IMR-90 (cell line): ENCODE data around the gene GPRC5B. TPM values are rescaled to one million over a fixed set of nuclear protein-coding genes. Genes with fewer than 3 reads are reported as not detected.

Source experiments
- ATAC-seq: fragments of 200-7000 bp; cut with Tn5 transposase; 2 replicates; pipeline ENCODE4 v1.9.1; 2020; ENCODE audit warnings: low read depth, mild to moderate bottlenecking, moderate library complexity
- BruUV-seq: library from RNA; stranded (reverse); fragments of 400-500 nt; replicated peaks from 2 replicates; lab custom pipeline; 2021; lab: Mats Ljungman, UMichigan
- CTCF ChIA-PET: fragments of 300-600 bp; formaldehyde crosslinking; extraction: SDS; loops from one replicate; lab custom pipeline; 2021; ENCODE audit warnings: antibody characterized with exemption; lab: Yijun Ruan, JAX
- POLR2A ChIA-PET: fragments of 300-600 bp; sonication (Branson Sonifier 250); formaldehyde crosslinking; loops from one replicate; lab custom pipeline; 2022; ENCODE audit warnings: antibody characterized with exemption; ENCODE audit not compliant: unreplicated experiment; lab: Charles Lee
- DNase-seq: peaks from one replicate; pipeline ENCODE4 v3.0.0; 2013
- H2AFZ ChIP-seq: replicated peaks from 2 replicates; pipeline ENCODE3; 2013; ENCODE audit warnings: low read length, mild to moderate bottlenecking; ENCODE audit not compliant: poor library complexity
- H2AK5ac ChIP-seq: 2 replicates; pipeline ENCODE4 v1.6.1; 2013; ENCODE audit warnings: low read depth, low read length, inconsistent platforms
- H2AK9ac ChIP-seq: replicated peaks from 2 replicates; pipeline ENCODE3; 2013; ENCODE audit warnings: mild to moderate bottlenecking, low read depth, low read length, moderate library complexity; ENCODE audit not compliant: poor library complexity
- H2BK120ac ChIP-seq: 2 replicates; pipeline ENCODE4 v1.6.1; 2013; ENCODE audit warnings: low read depth, low read length, inconsistent platforms
- H2BK15ac ChIP-seq: 3 replicates; pipeline ENCODE4 v1.6.1; 2013; ENCODE audit warnings: low read depth, low read length, inconsistent platforms
- H2BK20ac ChIP-seq: 2 replicates; pipeline ENCODE4 v1.6.1; 2013; ENCODE audit warnings: low read depth, mild to moderate bottlenecking, inconsistent platforms, low read length, moderate library complexity
- H2BK5ac ChIP-seq: 2 replicates; pipeline ENCODE4 v1.6.1; 2013; ENCODE audit warnings: mild to moderate bottlenecking, low read depth, low read length, inconsistent platforms; ENCODE audit not compliant: poor library complexity, severe bottlenecking
- H3K14ac ChIP-seq: replicated peaks from 2 replicates; pipeline ENCODE4 v1.6.1; 2013; ENCODE audit warnings: low read depth, low read length, inconsistent platforms
- H3K18ac ChIP-seq: 2 replicates; pipeline ENCODE4 v1.6.1; 2013; ENCODE audit warnings: low read depth, low read length, control low read depth
- H3K23ac ChIP-seq: 2 replicates; pipeline ENCODE4 v1.6.1; 2013; ENCODE audit warnings: low read depth, low read length, inconsistent platforms
- H3K27ac ChIP-seq: 2 replicates; pipeline ENCODE4 v1.5.1; 2013; ENCODE audit warnings: mild to moderate bottlenecking, control low read depth, low read length; ENCODE audit not compliant: insufficient read depth
- H3K27me3 ChIP-seq: 2 replicates; pipeline ENCODE4 v1.6.1; 2013; ENCODE audit warnings: low read length; ENCODE audit not compliant: control insufficient read depth, insufficient read depth
- H3K36me3 ChIP-seq: 2 replicates; pipeline ENCODE4 v1.6.1; 2013; ENCODE audit warnings: low read length, mixed read lengths; ENCODE audit not compliant: control insufficient read depth, insufficient read depth
- H3K4ac ChIP-seq: 2 replicates; pipeline ENCODE4 v1.6.1; 2013; ENCODE audit warnings: low read depth, low read length, inconsistent platforms
- H3K4me1 ChIP-seq: 2 replicates; pipeline ENCODE4 v1.6.1; 2013; ENCODE audit warnings: low read length, mixed read lengths; ENCODE audit not compliant: control insufficient read depth, insufficient read depth
- H3K4me2 ChIP-seq: 2 replicates; pipeline ENCODE4 v1.6.1; 2013; ENCODE audit warnings: low read depth, mild to moderate bottlenecking, control low read depth, low read length, moderate library complexity
- H3K4me3 ChIP-seq: 2 replicates; pipeline ENCODE4 v1.5.1; 2013; ENCODE audit warnings: low read depth, mild to moderate bottlenecking, control low read depth, low read length, moderate library complexity; ENCODE audit not compliant: insufficient read depth
- H3K56ac ChIP-seq: 2 replicates; pipeline ENCODE4 v1.6.1; 2013; ENCODE audit warnings: low read length, inconsistent platforms; ENCODE audit not compliant: insufficient read depth; ENCODE audit errors: extremely low read depth
- H3K79me1 ChIP-seq, 2 experiments: 2 replicates each; pipeline ENCODE4 v1.6.1; 2013; ENCODE audit warnings: low read length in 2 of 2, inconsistent platforms in 1 of 2, low read depth in 1 of 2
- H3K9ac ChIP-seq: 2 replicates; pipeline ENCODE4 v1.6.1; 2013; ENCODE audit warnings: low read depth, low read length, control low read depth
- H3K9me1 ChIP-seq: 2 replicates; pipeline ENCODE4 v1.6.1; 2013; ENCODE audit warnings: low read length, inconsistent platforms; ENCODE audit not compliant: insufficient read depth
- H3K9me3 ChIP-seq: 2 replicates; pipeline ENCODE4 v1.6.1; 2013; ENCODE audit warnings: low read length; ENCODE audit not compliant: control insufficient read depth, insufficient read depth
- H4K20me1 ChIP-seq: 2 replicates; pipeline ENCODE4 v1.6.1; 2013; ENCODE audit warnings: low read length, inconsistent platforms; ENCODE audit not compliant: insufficient read depth
- H4K5ac ChIP-seq: 2 replicates; pipeline ENCODE4 v1.6.1; 2013; ENCODE audit warnings: mild to moderate bottlenecking, low read depth, low read length, control low read depth
- H4K8ac ChIP-seq, 2 experiments: 2 replicates each; pipeline ENCODE4 v1.6.1; 2013; ENCODE audit warnings: low read depth in 2 of 2, low read length in 2 of 2, control low read depth in 1 of 2, inconsistent platforms in 1 of 2
- H4K91ac ChIP-seq: 2 replicates; pipeline ENCODE4 v1.6.1; 2013; ENCODE audit warnings: low read depth, low read length, inconsistent platforms; ENCODE audit not compliant: insufficient read depth
- BHLHE40 ChIP-seq: fragments of 150-350 bp; IDR thresholded peaks from 2 replicates; pipeline ENCODE4 v1.6.1; 2016; ENCODE audit warnings: mild to moderate bottlenecking, low read depth, low read length
- CHD1 ChIP-seq: IDR thresholded peaks from 2 replicates; pipeline ENCODE4 v1.6.1; 2012; ENCODE audit warnings: low read depth, low read length, improper control_type of control experiment
- ELK1 ChIP-seq: fragments of 150-350 bp; IDR thresholded peaks from 2 replicates; pipeline ENCODE4 v1.6.1; 2016; ENCODE audit warnings: low read depth, mild to moderate bottlenecking, low read length, moderate library complexity, borderline replicate concordance
- MAFK ChIP-seq: IDR thresholded peaks from 2 replicates; pipeline ENCODE4 v1.6.1; 2012; ENCODE audit warnings: low read depth, low read length, improper control_type of control experiment
- NFE2L2 ChIP-seq: fragments of 150-350 bp; IDR thresholded peaks from 2 replicates; pipeline ENCODE4 v1.6.1; 2016; ENCODE audit warnings: low read depth, mild to moderate bottlenecking, low read length
- RCOR1 ChIP-seq: IDR thresholded peaks from 2 replicates; pipeline ENCODE4 v1.6.1; 2012; ENCODE audit warnings: mild to moderate bottlenecking, low read length, improper control_type of control experiment; ENCODE audit not compliant: insufficient replicate concordance
- WGBS, 2 experiments: methylation state at CpG; one replicate each; pipeline versions ENCODE4 v1.1.5 to v1.1.7; 2013; ENCODE audit warnings: missing lambda C conversion rate in 2 of 2; ENCODE audit not compliant: insufficient read length in 1 of 2; ENCODE audit errors: extremely low coverage in 2 of 2; 5-methylcytosine and 5-hydroxymethylcytosine counted together
- dilution Hi-C: fragments of 300-500 bp; cut with HindIII; formaldehyde crosslinking; loops from one replicate; pipeline ENCODE4 v1.14.3; 2018; ENCODE audit warnings: low sequenced_read_pairs; ENCODE audit not compliant: unreplicated experiment
- in situ Hi-C: fragments of 300-500 bp; cut with MboI; formaldehyde crosslinking; loops from 3 replicates; pipeline ENCODE4 v1.14.3; 2019; ENCODE audit warnings: low sequenced_read_pairs, inconsistent platforms, mixed read lengths
- intact Hi-C: fragments of 100-400 bp; cut with micrococcal nuclease; formaldehyde crosslinking; loops from 2 replicates; pipeline ENCODE4 v1.10.0; 2022
- polyA plus RNA-seq, 3 experiments: library from polyadenylated mRNA; depleted of rRNA; stranded (reverse); fragments of >200 nt; gene quantifications; 2 replicates each; pipeline ENCODE4 v1.2.3, GENCODE V29; 2012; ENCODE audit warnings: low replicate concordance in 1 of 3
- total RNA-seq: library from RNA; depleted of rRNA; stranded (reverse); fragments of >200 nt; gene quantifications from 2 replicates; pipeline ENCODE4 v1.2.3, GENCODE V29; 2012

GPRC5B gene
- total and polyA plus RNA-seq, 2 of the 4 experiments (the other 2 are of a cell fraction): 2.5 to 8.5 TPM

GRCh38 chr16:19853742-19854542 lies 30.7 kb downstream of the GPRC5B start (continued):
- no peak for TF ChIP-seq ELK1

- Histone ChIP-seq H3K18ac (no peak overlapping the region), H4K91ac (no peak overlapping the region), H3K4me3 (no peak overlapping the region), H4K8ac (no peak overlapping the region), H3K36me3 (no peaks in the 10 kb centered on the region), H2BK20ac (no peak overlapping the region), H3K9me3 (no peaks in the 10 kb centered on the region), H3K56ac (no peak overlapping the region), H3K27ac (no peak overlapping the region), H3K14ac (no peak overlapping the region), H3K23ac (no peak overlapping the region), H2BK5ac (no peak overlapping the region), H2AK5ac (no peak overlapping the region), H4K20me1 (no peaks in the 10 kb centered on the region), H2BK120ac (no peak overlapping the region), H3K4me2 (no peak overlapping the region), H4K5ac (no peak overlapping the region), H3K4ac (no peak overlapping the region), H3K79me1 (no peaks in the 10 kb centered on the region), H3K9ac (no peak overlapping the region), H2AFZ (no peak overlapping the region), H2AK9ac (no peak overlapping the region), H3K4me1 (no peaks in the 10 kb centered on the region), H2BK15ac (no peak overlapping the region), H3K9me1 (no peaks in the 10 kb centered on the region), H3K27me3 (no peaks in the 10 kb centered on the region)
- no TSS peak for BruUV-seq
- intact Hi-C loops (no loop called here), dilution Hi-C loops (no loop called here), in situ Hi-C loops (no loop called here)
- ATAC-seq: no peak
- POLR2A ChIA-PET: no interaction called here
- CTCF ChIA-PET: interaction anchor here (0.6 kb wide), 1 partner anchor 131 kb away, joined by 4 read pairs; no protein-coding TSS in a partner anchor
- no peak for TF ChIP-seq NFE2L2
- no peak for TF ChIP-seq MAFK
- TF ChIP-seq BHLHE40: no peak
- TF ChIP-seq RCOR1: no peak
- TF ChIP-seq CHD1: no peak
- 33% methylated on average over 1 of the region's 8 CpGs; no CpG with 5 or more reads in 1 of the 2 experiments for WGBS, 2 experiments
- no peak for DNase-seq
Measured at GRCh38 chr16:19853132-19853741, 31.4 kb downstream of the GPRC5B start.
